ENCODE data around the gene C2orf72.
"Not testable (repeated sequence)": the region's sequence is repeated elsewhere in the genome, so short reads cannot be mapped to it uniquely, and the experiment has no call there.

Gene C2orf72

GRCh38 chr2:231046916-231047273 is 9.6 kb downstream of the C2orf72 start:
- DNase-seq (ENCODE audit: low read depth), result no peak

- no peak for DNase-seq (ENCODE audit: low read depth)
Observed at GRCh38 chr2:231047274-231047922, 10.1 kb downstream of the C2orf72 start.

- no peak for DNase-seq (ENCODE audit: low read depth)
Observed at GRCh38 chr2:231047923-231048915, 10.9 kb downstream of the C2orf72 start.

GRCh38 chr2:231049286-231050017 is 12.1 kb downstream of the C2orf72 start:
- DNase-seq (ENCODE audit: low read depth), result no peak

- no peak for DNase-seq (ENCODE audit: low read depth)
Observed at GRCh38 chr2:231050018-231050901, 12.9 kb downstream of the C2orf72 start.

DNA sequence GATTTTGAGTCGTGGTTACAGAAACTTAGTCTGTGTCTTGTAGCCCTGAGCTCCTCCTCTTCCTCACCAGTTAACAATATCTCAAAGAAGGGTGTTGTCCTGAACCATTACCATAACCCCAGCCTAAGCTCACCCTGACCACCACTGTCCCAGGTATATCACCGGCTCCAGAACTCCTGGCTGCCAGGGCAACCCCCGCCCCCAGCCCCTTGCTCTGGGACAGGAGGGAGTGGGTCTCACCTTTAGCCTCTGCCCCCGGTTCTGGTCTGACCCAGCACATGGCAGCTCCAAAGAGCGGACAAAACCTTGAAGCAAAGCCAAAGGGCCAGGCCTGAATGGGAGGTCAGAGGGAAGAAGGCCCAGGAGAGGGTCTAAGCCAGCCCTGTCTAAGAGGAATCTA is 13.8 kb downstream of the C2orf72 start:
- no peak for DNase-seq (ENCODE audit: low read depth)

- DNase-seq (ENCODE audit: low read depth), result peak; percentile 57
Observed at GRCh38 chr2:231052494-231053451, 15.4 kb downstream of the C2orf72 start.

DNA sequence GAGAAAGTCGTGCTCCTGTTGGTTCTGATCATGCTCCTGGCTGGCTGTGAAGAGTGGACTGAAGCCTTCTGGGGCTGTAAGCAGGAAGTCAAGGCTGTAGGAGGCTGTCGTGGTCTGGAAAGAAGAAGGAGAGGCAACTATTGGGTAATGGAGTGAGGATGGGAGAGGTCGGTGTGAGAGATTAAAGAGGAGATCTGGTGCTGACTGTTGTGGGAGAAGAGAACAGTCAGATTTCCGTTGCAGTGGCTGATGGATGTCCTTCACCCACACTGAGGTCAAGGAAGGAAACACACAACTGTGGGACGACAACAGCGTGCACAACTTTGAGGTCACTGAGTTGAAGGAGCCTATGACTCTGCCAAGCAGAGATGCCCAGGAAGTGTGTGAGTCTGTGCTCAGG is 16.5 kb downstream of the C2orf72 start:
- DNase-seq (ENCODE audit: low read depth), result no peak

DNA sequence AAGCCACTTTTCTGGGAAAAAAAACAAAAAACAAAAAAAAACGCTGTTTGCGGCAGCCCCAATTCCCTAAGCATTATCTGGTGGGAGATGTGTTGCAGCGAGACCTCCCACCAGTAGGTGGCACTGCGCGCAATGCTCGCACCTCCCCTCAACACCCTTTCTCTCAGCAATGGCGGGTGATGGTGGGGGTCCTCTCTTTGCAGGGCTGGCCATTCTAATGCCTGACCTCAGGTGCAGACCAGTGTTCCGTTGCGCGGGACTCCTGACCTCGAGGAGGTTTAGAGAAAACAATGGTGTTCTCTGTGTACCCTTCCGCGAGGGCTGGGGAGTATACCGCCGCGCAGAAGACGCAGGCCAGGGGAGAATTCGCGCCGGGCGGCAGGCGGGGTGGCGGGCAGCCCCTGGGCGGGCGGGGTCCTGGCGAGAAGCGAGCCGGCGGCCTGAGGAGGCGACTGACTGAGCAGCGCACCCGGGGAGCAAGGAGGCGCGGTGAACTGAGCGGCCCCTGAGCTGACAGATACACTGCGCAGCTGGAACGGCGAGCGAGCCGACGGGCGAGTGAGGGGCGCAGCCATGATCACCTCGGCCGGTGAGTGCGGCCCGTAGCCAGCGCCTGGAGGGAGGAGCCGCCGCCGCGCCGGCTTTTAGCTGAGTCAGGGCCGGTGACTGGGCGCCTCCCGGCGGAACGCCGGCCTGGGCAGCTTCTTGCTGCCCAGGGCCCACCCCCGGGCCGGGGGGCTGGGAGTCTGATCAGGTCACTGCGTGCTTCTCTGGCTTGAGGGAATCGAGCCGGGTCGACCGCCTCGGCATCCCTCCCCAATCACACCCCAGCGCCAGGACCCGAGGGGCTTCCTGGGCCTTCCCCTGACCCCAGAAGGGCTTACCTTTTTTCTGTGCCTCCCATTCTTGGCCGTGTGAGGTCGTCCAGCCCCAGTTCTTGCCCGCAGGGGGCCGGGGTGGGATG is 19.4 kb downstream of the C2orf72 start, which contains the start of gene PSMD1:
PSMD1 (plus strand) TSS at position 415 of the 964 bp plus-strand sequence; CDS start at position 574, 159 bp downstream.
- DNase-seq (ENCODE audit: low read depth), result peak; percentile 90

GRCh38 chr2:231057590-231057989 is 20.3 kb downstream of the C2orf72 start:
- no peak for DNase-seq (ENCODE audit: low read depth)

DNA sequence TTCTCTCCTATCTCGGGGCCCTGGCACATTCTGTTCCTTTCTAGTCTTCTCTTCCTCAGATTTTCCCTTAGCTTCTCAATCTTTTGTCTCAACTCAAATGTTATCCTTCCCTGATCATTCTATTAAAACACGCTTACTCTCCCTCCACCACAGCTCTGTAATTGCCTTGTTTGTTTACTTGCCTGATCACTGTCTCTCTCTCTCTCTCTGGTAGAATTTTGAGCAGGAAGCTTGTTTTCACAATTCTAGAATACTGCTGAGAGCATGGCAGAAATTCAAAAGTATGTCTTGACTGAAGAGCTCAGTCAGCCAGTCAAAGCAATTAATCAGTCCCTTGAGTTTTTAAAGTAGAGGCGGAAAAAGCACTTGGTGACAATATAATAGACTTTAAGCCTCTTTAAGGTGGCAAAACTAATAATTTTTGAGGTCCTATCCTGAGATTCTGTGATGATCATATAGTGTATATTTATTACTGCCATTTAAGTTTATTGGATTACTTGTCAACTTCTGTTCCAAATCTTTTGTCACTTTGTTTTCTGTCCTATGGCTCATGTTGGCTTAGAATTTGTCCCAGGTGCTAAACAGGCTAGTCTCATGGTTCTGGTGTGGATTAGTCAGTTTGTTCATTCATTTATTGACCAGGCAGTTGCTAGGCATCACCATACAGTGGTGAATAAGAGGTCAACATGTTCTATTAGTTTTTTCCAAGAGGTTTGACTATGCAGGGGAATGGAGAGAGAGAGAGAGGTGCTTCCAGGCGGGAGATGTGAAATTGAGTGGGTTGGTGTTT is 21.6 kb downstream of the C2orf72 start:
- no peak for DNase-seq (ENCODE audit: low read depth)

- DNase-seq (ENCODE audit: low read depth), result no peak
Observed at GRCh38 chr2:231059756-231060155, 22.4 kb downstream of the C2orf72 start.

GRCh38 chr2:231062776-231063175 is 25.5 kb downstream of the C2orf72 start:
- DNase-seq (ENCODE audit: low read depth), result no peak

GRCh38 chr2:231063347-231063746 is 26.0 kb downstream of the C2orf72 start:
- DNase-seq (ENCODE audit: low read depth), result no peak

GRCh38 chr2:231065966-231066365 is 28.6 kb downstream of the C2orf72 start:
- DNase-seq (ENCODE audit: low read depth), result no peak

GRCh38 chr2:231067531-231067930 is 30.2 kb downstream of the C2orf72 start:
- DNase-seq (ENCODE audit: low read depth), result not testable (repeated sequence)

DNA sequence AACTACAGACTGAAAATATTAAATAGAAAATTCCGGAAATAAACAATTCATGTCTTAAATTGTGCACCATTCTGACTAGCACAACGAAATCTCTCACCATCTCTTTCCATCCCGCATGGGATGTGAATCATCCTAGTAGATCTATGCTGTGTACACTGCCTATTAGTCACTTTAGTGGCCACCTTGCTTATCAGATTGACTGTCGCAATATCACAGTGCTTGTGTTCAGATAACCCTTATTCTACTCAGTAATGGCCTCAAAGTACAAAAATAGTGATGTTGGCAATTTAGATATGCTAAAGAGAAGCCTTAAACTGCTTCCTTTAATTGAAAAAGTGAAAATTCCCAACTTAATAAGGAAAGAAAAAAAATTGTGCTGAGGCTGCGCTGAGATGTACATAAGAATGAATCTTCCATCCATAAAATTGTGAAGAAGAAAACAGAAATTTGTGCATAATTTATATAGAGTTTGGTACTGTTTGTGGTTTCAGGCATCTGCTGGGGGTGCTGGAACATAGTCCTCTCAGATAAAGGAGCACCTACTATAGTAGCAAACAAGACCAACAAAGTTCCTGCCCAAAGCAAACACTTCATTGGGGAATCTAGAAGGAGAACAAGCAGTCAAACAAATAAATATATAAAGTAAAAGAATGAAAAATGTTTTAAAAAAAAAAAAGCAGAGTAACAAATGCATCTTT is 31.4 kb downstream of the C2orf72 start:
- DNase-seq (ENCODE audit: low read depth), result peak; percentile 51
